Ascending aorta (tissue), 2 donors: ENCODE data around the gene STPG4. TPM values are rescaled to one million over a fixed set of nuclear protein-coding genes. Genes with fewer than 3 reads are reported as not detected.

Source experiments
- DNase-seq, 2 donors: peaks; one replicate each; pipeline ENCODE4 v3.0.0-alpha.2; 2019; ENCODE audit warnings: low spot score in 2 of 2
- H3K27ac ChIP-seq, 2 donors: fragments of 200-600 bp; sonication (generic); one replicate each; pipeline ENCODE4 v1.5.1; 2016 to 2017; ENCODE audit warnings: mild to moderate bottlenecking in 1 of 2
- H3K27me3 ChIP-seq: fragments of 200-600 bp; sonication (generic); one replicate; pipeline ENCODE4 v1.5.1; 2017
- H3K36me3 ChIP-seq, 2 donors: fragments of 200-600 bp; sonication (generic); one replicate each; pipeline ENCODE4 v1.5.1; 2016
- H3K4me1 ChIP-seq, 2 donors: fragments of 200-600 bp; sonication (generic); one replicate each; pipeline ENCODE4 v1.5.1; 2016 to 2017; ENCODE audit warnings: mild to moderate bottlenecking in 1 of 2
- H3K4me3 ChIP-seq, 2 donors: fragments of 200-600 bp; sonication (generic); one replicate each; pipeline ENCODE4 v1.5.1; 2016 to 2017; ENCODE audit warnings: mild to moderate bottlenecking in 1 of 2
- H3K9me3 ChIP-seq, 2 donors: fragments of 200-600 bp; sonication (generic); one replicate each; pipeline ENCODE4 v1.5.1; 2016
- intact Hi-C: fragments of 100-400 bp; cut with DNase I; formaldehyde crosslinking; loops from one replicate; pipeline ENCODE4 v1.15.1; 2023
- total RNA-seq: library from RNA; depleted of rRNA; stranded (reverse); fragments of >200 nt; gene quantifications from one replicate; pipeline ENCODE4 v1.1.0, GENCODE V29; 2016
- TF ChIP-seq, protein P1 (sequence below), 3 experiments: fragments of 200-600 bp in 2 of 3; fragments of 450-650 bp in 1 of 3; sonication (generic) in 2 of 3; IDR thresholded peaks; one replicate each; pipeline ENCODE4 v1.5.1; 2016 to 2019; ENCODE audit warnings: antibody characterized with exemption in 3 of 3, mild to moderate bottlenecking in 1 of 3, moderate library complexity in 1 of 3

The STPG4 gene
- total RNA-seq, 1 donor from 2014 or later, result not detected

DNA sequence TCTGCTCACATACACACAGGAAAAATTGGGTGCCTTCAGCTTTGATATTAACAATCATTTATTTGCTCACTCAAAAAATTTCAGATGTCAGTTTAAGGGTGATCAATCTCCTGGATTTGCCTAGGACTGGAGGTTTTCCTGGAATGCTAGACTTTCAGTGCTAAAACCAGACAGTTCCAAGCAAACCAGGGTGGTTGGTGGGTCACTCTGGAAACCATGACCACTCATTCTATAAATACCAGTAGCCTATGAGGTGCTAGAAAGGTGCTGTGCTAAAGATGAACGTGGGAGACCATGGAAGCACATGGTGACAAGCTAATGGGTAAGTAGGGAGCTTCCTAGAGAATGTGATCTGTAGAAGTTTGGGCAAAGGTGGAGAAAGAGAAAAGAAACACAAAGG lies 25.4 kb upstream of the STPG4 start:
- no peak overlapping the region for H3K4me3 ChIP-seq
- intact Hi-C loops, result no loop called here
- DNase-seq, result no peak
- TF ChIP-seq, protein P1, sequence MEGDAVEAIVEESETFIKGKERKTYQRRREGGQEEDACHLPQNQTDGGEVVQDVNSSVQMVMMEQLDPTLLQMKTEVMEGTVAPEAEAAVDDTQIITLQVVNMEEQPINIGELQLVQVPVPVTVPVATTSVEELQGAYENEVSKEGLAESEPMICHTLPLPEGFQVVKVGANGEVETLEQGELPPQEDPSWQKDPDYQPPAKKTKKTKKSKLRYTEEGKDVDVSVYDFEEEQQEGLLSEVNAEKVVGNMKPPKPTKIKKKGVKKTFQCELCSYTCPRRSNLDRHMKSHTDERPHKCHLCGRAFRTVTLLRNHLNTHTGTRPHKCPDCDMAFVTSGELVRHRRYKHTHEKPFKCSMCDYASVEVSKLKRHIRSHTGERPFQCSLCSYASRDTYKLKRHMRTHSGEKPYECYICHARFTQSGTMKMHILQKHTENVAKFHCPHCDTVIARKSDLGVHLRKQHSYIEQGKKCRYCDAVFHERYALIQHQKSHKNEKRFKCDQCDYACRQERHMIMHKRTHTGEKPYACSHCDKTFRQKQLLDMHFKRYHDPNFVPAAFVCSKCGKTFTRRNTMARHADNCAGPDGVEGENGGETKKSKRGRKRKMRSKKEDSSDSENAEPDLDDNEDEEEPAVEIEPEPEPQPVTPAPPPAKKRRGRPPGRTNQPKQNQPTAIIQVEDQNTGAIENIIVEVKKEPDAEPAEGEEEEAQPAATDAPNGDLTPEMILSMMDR (IDR thresholded peaks at IDR 0.05), result no peak
- H3K4me1 ChIP-seq, result peaks cover 0 to 5% of the 10 kb centered on the region in 2 donors
- H3K9me3 ChIP-seq, result no peaks in the 10 kb centered on the region
- H3K27ac ChIP-seq, result no peak overlapping the region
- no peaks in the 10 kb centered on the region for H3K36me3 ChIP-seq
- H3K27me3 ChIP-seq, result no peaks in the 10 kb centered on the region

DNA sequence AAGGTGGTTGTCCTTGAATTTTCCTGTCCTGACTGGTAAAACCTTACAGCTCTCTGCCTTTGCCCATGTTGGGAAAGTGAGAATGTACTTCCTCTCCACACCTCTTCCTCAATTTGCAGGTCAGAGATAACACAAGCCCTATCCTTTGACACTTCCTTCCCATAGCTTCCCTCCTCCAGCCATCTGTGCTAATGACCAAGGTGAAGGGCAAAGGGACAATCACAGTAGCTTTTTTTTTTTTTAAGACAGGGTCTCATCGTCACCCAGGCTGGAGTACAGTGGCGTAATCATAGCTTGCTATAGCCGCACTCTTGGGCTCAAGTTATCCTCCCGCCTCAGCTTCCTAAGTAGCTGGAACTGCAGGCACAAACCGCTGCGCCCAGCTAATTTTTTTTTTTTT lies 24.3 kb upstream of the STPG4 start:
- Histone ChIP-seq H3K36me3 (no peaks in the 10 kb centered on the region), H3K4me3 (no peak overlapping the region), H3K27ac (no peak overlapping the region), H3K4me1 (peaks cover 0 to 8% of the 10 kb centered on the region in 2 donors), H3K27me3 (no peaks in the 10 kb centered on the region), H3K9me3 (no peaks in the 10 kb centered on the region)
- TF ChIP-seq, protein P1 (IDR thresholded peaks at IDR 0.05), result no peak
- intact Hi-C loops, result no loop called here
- no peak for DNase-seq

DNA sequence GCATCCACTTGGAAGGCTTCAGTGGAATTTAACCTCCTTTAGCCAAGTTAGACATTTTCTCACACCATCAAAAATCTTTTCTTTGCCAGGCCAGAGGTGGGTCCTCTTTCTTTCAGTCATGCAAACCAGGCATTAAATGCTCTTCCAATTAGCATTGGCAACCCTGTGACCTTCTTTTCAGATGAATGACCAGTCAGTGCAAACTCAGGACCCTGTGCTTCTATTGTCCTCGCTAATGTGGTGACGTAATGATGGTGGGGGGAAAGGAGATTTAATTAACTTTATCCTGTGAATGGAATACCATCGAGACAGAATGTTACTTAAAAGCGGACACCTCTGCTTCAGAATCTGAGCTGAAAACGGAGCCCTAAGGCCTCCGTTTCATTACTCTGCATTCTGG lies 23.2 kb upstream of the STPG4 start:
- intact Hi-C loops, result no loop called here
- H3K27me3 ChIP-seq, result no peaks in the 10 kb centered on the region
- TF ChIP-seq, protein P1 (IDR thresholded peaks at IDR 0.05), result no peak

DNA sequence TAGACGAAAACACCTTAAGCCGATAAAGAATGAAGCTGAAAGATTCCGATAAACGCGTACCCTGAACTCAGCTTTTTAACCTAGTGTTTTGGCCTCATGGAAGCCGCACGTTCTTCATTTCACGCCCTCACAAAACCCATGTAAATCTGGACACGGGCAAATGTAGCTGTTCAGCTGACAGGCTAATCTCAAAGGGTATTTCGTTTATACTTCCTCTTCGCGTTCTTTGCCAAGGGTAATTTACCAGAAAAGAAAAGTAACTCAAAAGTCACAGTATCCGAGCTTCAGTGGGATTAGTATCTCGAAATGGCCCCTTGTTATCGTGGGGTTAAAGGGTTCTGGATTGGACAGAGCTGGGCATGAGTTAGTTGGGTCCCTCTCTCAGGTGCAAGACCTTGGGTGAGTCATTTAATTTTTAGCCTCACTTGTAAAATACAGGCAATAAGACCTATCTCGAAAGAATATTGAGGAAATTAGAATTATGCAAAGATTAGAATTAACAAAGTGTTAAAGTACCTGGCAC lies 22.0 kb upstream of the STPG4 start:
- no peaks in the 10 kb centered on the region for H3K9me3 ChIP-seq
- H3K27me3 ChIP-seq, result no peaks in the 10 kb centered on the region
- TF ChIP-seq, protein P1 (IDR thresholded peaks at IDR 0.05), result no peak
- H3K36me3 ChIP-seq, result no peaks in the 10 kb centered on the region
- peak overlapping the region; percentile 98 to 100 for H3K27ac ChIP-seq
- peaks cover 3 to 26% of the 10 kb centered on the region in 2 donors for H3K4me1 ChIP-seq
- no peak for DNase-seq
- peak overlapping the region; percentile 60 to 80 for H3K4me3 ChIP-seq
- intact Hi-C loops, result no loop called here

More for the DNA sequence above, 23.2 kb upstream of the STPG4 start:
- Histone ChIP-seq H3K4me3 (no peak overlapping the region), H3K36me3 (no peaks in the 10 kb centered on the region), H3K27ac (no peak overlapping the region), H3K4me1 (peaks cover 0 to 17% of the 10 kb centered on the region in 2 donors), H3K9me3 (no peaks in the 10 kb centered on the region)
- no peak for DNase-seq

DNA sequence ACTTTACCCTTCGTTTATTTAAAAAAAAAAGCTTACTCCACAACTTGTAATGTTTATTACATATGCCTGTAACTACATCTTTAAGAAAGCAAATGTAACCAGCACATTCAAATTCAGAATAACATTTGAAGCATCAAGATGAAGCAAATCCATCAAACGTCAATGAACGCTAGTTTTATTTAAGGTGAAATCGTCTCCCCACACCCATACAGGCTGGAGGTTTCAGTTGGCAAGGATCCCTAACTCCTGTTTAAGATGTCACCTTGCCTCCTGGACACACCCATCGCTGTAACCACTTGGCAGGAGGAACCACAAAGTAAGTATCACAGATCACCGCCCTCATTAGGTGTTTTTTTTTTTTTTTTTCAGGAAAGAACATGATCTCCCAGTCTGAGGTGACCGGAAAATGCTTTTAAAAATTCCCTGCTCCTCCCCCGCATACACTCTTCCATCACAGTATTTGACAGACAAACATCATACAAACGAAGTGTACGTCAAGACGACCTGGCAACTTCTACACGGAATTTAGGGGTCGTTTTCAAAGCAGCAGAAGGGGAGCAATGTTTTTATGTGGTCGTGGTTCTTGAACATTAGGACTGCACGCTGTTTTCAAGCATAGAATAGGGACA lies 19.7 kb upstream of the STPG4 start:
- Histone ChIP-seq H3K27ac (peak overlapping the region; percentile 98 to 100), H3K4me3 (peak overlapping the region; percentile 60 to 80), H3K4me1 (peaks cover 8 to 48% of the 10 kb centered on the region in 2 donors), H3K27me3 (no peaks in the 10 kb centered on the region), H3K9me3 (no peaks in the 10 kb centered on the region), H3K36me3 (no peaks in the 10 kb centered on the region)
- TF ChIP-seq, protein P1 (IDR thresholded peaks at IDR 0.05), result no peak
- intact Hi-C loops, result no loop called here
- peak in 1 of 2 donors; percentile 78 for DNase-seq
